ENCODE results near the gene MDH2.
A peak's percentile ranks its signal among the peaks of the same experiment; 100 is the strongest.
"Not testable (repeated sequence)": the region's sequence is repeated elsewhere in the genome, so short reads cannot be mapped to it uniquely, and the experiment has no call there.

MDH2 gene

GRCh38 chr7:76049295-76049694 lies 1.4 kb downstream of the MDH2 start:
- no peak for DNase-seq

GRCh38 chr7:76050545-76050944 lies 2.6 kb downstream of the MDH2 start:
- DNase-seq: no peak

- DNase-seq: peak; percentile 23
Observed at GRCh38 chr7:76051840-76052239, 3.9 kb downstream of the MDH2 start.

GRCh38 chr7:76052681-76053080 lies 4.8 kb downstream of the MDH2 start:
- DNase-seq: not testable (repeated sequence)

GRCh38 chr7:76053461-76053860 lies 5.6 kb downstream of the MDH2 start:
- DNase-seq: no peak

GRCh38 chr7:76054123-76055120 lies 6.5 kb downstream of the MDH2 start:
- DNase-seq: no peak

- no peak for DNase-seq
Observed at GRCh38 chr7:76056241-76056640, 8.3 kb downstream of the MDH2 start.

GRCh38 chr7:76057103-76057812 lies 9.4 kb downstream of the MDH2 start:
- no peak for DNase-seq

GRCh38 chr7:76057813-76058145 lies 9.9 kb downstream of the MDH2 start:
- no peak for DNase-seq

GRCh38 chr7:76058745-76059144 lies 10.8 kb downstream of the MDH2 start:
- DNase-seq: not testable (repeated sequence)

- DNase-seq: no peak
Observed at GRCh38 chr7:76060842-76061241, 12.9 kb downstream of the MDH2 start.

GRCh38 chr7:76062254-76062653 lies 14.3 kb downstream of the MDH2 start:
- DNase-seq: no peak

- no peak for DNase-seq
Observed at GRCh38 chr7:76063114-76063513, 15.2 kb downstream of the MDH2 start.

GRCh38 chr7:76063525-76063924 lies 15.6 kb downstream of the MDH2 start:
- DNase-seq: no peak

- no peak for DNase-seq
Observed at GRCh38 chr7:76064208-76064970, 16.5 kb downstream of the MDH2 start.

- DNase-seq: no peak
Observed at GRCh38 chr7:76065016-76065612, 17.2 kb downstream of the MDH2 start.

GRCh38 chr7:76066716-76067503 lies 19.0 kb downstream of the MDH2 start:
- no peak for DNase-seq

GRCh38 chr7:76069238-76069638 lies 21.3 kb downstream of the MDH2 start:
- DNase-seq: no peak

- no peak for DNase-seq
Observed at GRCh38 chr7:76071316-76072242, 23.7 kb downstream of the MDH2 start.

- no peak for DNase-seq
Observed at GRCh38 chr7:76072243-76073148, 24.6 kb downstream of the MDH2 start.
